GM18511 (cell line): ENCODE measurements around the gene HIVEP1.
A peak's percentile ranks its signal among the peaks of the same experiment; 100 is the strongest.

ENCODE experiments used
- ATAC-seq: cut with Tn5 transposase; IDR thresholded peaks from one replicate; pipeline ENCODE4 v1.9.1; 2021; ENCODE audit warnings: mild to moderate bottlenecking, moderate library complexity; ENCODE audit not compliant: unreplicated experiment

Gene HIVEP1

DNA sequence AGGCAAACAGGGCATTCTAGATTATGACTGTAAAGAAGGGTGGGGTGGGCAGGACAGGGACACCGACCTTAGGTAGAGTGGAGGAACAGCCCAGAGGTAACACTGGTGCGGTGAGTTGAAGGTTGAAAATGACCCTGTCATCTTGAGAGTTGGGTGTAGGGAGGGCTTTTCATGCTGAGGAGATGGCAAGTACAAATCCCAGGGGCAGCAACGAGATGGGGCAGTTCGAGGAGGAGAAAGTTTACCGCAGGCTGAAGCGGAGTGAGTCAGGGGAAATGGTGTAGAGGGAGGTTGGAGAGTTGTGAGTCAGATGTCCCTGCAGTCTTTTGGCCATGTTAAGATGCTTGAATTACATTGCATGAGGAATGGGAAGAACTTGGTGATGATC is 101.1 kb downstream of the HIVEP1 start:
- peak; percentile 34 for ATAC-seq

- peak; percentile 29 for ATAC-seq
These were observed 102.0 kb downstream of the HIVEP1 start for GRCh38 chr6:12114055-12114503.

GRCh38 chr6:12115001-12115400 is 102.9 kb downstream of the HIVEP1 start:
- no peak for ATAC-seq

- ATAC-seq: no peak
These were observed 103.4 kb downstream of the HIVEP1 start for GRCh38 chr6:12115492-12115891.

DNA sequence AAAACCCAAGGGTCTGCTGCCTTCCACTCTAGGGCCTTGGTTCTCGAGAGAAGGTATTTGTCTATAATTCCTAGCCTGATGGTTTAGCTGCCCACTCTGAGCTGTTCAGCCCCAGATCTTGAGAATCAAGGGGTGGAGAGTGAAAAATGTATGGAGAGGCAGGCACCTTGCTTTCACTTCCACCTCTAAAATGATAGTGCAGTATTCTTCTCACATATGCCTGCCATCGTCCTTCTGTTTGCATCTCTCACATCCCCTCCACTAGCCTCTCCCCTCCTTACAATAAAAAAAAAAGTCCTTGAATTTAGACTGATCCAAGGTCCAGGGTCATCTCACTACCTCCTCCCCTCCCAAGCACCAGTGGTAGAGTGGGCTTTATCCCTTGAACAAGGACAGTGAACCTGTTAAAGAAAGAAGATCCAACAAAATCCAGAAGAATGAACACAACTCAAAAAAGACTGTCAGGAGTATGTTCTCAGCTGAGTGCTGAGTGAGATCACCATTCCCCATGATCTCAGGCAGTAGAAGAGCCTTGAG is 104.2 kb downstream of the HIVEP1 start:
- ATAC-seq: no peak

GRCh38 chr6:12116978-12117377 is 104.9 kb downstream of the HIVEP1 start:
- ATAC-seq: no peak

- ATAC-seq: no peak
These were observed 106.5 kb downstream of the HIVEP1 start for GRCh38 chr6:12118607-12119006.

DNA sequence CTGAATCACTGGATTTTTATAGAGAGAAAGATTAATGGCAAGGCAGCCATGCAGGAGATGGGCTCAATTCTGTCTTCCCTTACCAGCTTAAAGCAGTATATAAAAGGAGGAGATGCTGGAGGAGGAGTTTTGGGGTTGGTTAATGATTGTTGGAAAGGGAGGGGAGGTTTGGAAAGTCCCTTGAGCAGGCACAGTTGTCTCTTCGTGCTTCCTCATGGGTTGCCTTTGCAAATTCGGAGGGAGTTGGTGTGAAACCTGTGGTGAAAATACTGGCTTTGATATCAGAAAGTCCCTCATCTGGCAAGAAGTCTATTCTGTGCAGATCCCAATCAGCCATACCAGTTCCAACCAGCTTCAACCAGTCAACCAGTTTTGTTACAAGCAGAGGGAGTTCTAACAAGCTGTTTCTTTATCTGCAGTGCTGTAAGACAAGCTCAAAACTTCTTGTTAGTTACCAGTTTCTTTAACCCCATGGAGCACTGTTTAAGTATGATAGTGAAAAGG is 107.0 kb downstream of the HIVEP1 start:
- ATAC-seq: peak; percentile 86

GRCh38 chr6:12125396-12125795 is 113.3 kb downstream of the HIVEP1 start:
- ATAC-seq: no peak

DNA sequence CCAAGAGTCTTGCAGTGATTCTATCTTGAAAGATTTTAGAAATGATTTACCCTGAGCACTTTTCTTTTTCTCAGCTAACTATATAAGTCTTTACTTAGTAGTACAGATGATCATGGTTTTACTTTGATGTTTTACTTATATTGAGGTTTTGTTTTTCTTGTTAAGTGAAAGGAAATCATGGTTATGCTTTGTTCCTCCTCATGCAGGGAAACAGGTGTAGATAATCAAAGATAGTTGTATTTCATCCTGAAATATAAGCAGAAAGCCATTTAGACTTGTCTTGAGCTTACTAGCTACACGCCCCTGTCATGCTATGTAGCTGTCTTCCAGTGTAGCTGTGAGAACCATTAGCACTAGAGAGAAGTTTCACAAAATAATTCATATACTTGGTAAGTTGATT is 113.9 kb downstream of the HIVEP1 start:
- ATAC-seq: no peak

GRCh38 chr6:12129523-12129922 is 117.4 kb downstream of the HIVEP1 start:
- no peak for ATAC-seq

DNA sequence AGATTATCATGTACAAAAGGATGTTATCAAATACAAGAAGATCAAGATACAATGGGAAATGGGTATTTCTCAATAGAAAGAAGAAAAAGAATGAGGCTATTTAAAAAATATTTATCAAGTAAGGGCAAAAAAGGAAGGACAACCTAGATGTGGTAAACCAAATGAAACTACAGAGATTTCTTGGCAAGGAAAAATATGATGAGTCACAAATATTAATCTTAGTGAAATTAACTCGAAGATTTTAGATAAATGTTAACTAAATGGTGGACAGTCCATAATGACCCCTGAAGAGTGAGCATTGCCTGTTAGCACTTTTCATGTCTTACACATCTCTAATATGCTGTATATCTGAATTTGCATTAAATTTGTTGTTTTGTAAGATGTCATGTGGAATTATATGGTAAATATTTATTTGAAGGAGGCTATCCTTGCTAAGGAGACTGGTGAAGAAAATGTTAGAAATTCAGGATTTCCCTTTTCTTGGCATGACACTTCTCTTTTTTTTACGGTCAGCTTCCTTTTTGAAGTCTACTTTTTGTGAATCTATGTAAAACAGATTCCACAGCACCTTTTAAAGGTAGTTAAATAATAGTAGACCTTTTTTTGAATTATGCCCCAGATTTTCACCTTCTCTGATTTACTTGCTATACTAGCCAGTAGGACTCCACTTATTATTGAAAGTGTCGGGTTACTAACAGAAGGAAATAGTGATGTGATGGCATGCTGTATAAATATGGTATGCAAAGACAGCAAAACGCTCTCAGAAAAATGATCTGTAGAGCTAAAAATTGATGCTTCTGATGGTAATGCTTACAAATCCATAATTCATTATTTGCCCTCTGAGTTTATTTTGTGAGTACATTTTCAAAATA is 120.5 kb downstream of the HIVEP1 start:
- ATAC-seq: no peak

DNA sequence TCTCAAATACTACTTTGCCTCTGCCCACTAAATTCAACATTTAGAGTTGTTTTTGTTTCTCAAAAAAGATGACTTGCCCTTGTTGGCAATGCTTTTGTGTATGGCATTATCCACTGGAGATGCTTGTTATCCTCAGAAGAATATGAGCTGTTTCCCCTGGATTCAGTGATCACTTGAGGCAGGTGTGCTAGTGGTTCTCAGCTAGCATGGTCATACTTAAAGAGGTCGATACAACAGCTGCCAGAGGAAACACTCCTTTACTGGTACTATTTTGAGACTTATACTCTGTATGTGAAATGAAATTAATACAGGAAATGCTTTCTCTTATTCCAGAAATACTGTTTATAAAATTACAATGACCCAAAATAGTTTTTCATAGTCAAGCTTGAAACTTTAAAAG is 122.5 kb downstream of the HIVEP1 start:
- no peak for ATAC-seq

- ATAC-seq: no peak
These were observed 122.9 kb downstream of the HIVEP1 start for GRCh38 chr6:12134991-12135390.

DNA sequence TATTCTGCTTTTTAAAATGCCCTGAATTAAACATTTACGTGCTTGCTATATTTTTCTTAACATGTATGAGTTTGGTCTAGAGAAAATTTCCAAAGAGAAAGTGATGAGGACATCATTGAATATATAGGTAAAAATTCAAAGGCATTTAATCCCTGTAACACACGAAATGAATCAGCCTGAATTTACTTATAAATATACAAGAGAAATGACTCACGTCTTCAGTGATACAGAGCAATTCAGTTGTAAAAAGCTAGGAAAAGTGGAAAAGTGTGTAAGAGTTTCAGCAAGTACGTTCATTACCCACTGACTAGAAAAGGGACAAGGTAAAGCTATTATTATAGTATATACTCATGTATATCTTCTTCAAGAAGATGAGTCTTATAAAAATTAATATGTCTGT is 124.8 kb downstream of the HIVEP1 start:
- ATAC-seq: no peak

- ATAC-seq: no peak
These were observed 125.4 kb downstream of the HIVEP1 start for GRCh38 chr6:12137480-12137879.

DNA sequence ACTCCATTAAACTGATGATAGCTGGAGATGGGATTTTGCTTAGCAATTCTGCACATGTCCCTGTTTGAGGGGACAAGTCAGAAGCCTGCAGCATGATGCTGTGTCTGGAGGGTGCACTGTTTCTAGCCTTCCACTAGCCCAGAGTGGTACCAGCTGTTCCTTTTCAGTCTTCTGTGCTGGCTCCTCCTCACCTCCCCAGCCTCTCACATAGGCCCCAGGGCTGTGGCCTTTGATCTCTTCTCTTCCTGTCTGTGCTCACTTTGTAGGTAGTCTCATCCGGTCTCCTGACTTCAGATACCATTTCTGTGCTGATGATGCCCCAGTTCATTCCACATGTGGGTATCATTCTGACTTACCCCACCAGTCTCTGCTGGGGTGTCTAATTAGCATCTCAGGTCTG is 126.3 kb downstream of the HIVEP1 start:
- no peak for ATAC-seq

GRCh38 chr6:12138936-12139335 is 126.8 kb downstream of the HIVEP1 start:
- no peak for ATAC-seq

DNA sequence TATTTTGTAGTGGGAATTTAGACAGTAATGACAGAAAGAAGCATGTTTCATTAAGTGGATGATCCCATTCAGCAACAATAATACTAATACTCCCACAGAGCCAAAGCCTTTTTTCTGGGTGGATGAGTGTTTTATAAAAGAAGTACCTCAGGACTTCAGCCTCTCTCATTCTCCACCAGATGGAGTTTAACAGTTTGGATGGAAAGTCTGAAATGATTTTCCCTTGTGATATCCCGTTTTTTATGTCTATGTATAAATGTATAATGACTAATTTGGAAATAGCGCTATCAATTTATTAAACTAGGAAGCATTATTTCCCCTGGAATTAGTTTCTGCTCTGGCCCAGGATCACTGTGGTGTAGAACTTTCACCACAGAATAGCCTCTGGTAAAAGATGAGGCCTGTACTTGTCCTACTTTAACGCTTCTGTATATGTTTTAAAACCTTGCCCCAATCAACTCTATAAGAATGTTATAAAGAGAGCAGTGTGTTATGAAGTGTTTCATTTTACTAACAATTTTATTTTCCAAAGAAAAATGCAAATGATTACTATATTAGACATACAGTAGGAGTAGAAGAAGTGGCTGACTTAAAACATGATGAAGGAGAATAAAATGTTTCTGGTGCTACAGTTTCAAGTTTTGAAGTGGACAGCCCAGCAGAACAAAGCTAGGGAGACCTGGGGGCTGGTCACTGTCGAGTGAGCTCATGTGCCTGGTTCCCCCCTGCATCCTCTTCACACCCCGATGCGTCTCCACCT is 135.6 kb downstream of the HIVEP1 start:
- ATAC-seq: no peak

DNA sequence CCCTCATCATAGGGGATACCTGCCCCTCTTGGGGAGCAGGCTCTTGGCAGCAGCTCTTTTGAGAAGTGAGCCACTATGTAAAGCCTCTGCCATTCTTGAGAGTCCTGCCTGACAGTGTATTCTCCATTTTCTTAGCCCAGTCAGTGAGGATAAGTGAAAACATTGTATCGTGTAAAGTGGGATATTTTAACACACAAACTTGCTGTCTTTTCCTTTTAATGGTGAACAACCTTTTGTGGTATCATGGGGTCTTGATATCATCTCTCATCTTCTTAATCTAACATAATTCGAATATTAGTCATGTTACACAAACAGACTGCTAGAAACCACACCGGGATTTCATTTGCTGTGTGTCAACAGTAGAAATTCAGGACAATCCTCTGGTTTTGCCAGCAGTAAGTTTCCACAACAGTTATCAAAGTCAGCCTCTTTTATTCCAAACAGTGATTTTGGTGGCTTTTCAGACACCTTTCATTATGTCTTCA is 136.2 kb downstream of the HIVEP1 start:
- ATAC-seq: no peak

DNA sequence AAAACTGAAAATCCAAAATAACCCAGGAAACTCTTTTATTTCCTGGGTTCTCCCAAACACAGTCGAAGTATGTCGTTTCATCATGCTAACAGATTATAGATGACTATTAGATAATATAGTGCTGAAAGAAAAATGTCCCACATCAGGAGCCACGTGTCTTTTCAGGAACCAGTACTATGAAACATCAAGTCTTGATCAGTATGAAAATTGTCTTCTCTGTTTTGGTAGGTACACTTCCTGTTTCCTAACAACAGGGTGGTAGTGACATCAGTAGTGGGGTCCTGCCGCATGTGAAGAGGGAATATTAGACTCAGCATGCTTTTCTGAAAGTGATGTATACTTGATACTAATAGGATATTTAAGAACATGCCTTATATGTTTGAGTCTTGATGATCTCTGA is 136.7 kb downstream of the HIVEP1 start:
- no peak for ATAC-seq
